Adrenal gland (tissue), 12 donors: ENCODE results near the gene NFIB. TPM values are rescaled to one million over a fixed set of nuclear protein-coding genes. Genes with fewer than 3 reads are reported as not detected.

ENCODE experiments used
- DNase-seq, 7 donors: peaks; one replicate each; pipeline ENCODE4 v3.0.0-alpha.2; 2019 to 2020
- H3K27ac ChIP-seq, 5 donors: fragments of 200-600 bp; sonication (generic) in 4 of 5; 1 replicate in 3 of 5; 2 replicates in 2 of 5; pipeline versions ENCODE4 v1.5.1 to v1.8.0; 2016 to 2020; ENCODE audit warnings: mild to moderate bottlenecking in 1 of 5
- H3K27me3 ChIP-seq: fragments of 200-600 bp; 2 replicates; pipeline ENCODE4 v1.8.0; 2021
- H3K36me3 ChIP-seq, 2 donors: fragments of 200-600 bp; replicated peaks in 1 of 2; 1 replicate in 1 of 2; 2 replicates in 1 of 2; pipeline versions ENCODE4 v1.5.1 to v1.8.0; 2018 to 2022
- H3K4me1 ChIP-seq, 2 donors: fragments of 200-600 bp; replicated peaks in 1 of 2; 1 replicate in 1 of 2; 2 replicates in 1 of 2; pipeline versions ENCODE4 v1.5.1 to v1.8.0; 2018 to 2021
- H3K4me3 ChIP-seq, 4 donors: fragments of 200-600 bp; sonication (generic) in 3 of 4; one replicate each; pipeline ENCODE4 v1.5.1; 2016 to 2018
- H3K9me3 ChIP-seq, 3 donors: fragments of 200-600 bp; sonication (generic) in 1 of 3; replicated peaks in 1 of 3; 1 replicate in 2 of 3; 2 replicates in 1 of 3; pipeline versions ENCODE4 v1.5.1 to v1.8.0; 2016 to 2021
- POLR2A ChIP-seq, 2 donors: fragments of 450-650 bp; IDR thresholded peaks; one replicate each; pipeline ENCODE4 v1.6.1; 2017; ENCODE audit warnings: antibody characterized with exemption in 2 of 2, mild to moderate bottlenecking in 2 of 2, moderate library complexity in 1 of 2
- WGBS, 4 donors: extraction: QIAGEN DNeasy Blood & Tissue Kit in 2 of 4; methylation state at CpG; one replicate each; pipeline versions ENCODE4 v1.1.5 to v1.1.7; 2013 to 2017; 5-methylcytosine and 5-hydroxymethylcytosine counted together
- intact Hi-C, 2 donors: fragments of 100-400 bp; cut with DNase I; formaldehyde crosslinking; loops; one replicate each; pipeline versions ENCODE4 v1.14.1 to v1.15.0; 2022 to 2023
- polyA plus RNA-seq, 3 donors: library from polyadenylated mRNA; stranded (reverse); fragments of 200-250 nt in 2 of 3; fragments of 350-450 nt in 1 of 3; fragmentation: Illumina TruSeq in 1 of 3; extraction: RNeasy Lipid Tissue Mini Kit (QIAGEN cat#74804) in 1 of 3; gene quantifications; one replicate each; pipeline ENCODE4 v1.2.3, GENCODE V29; 2013 to 2014
- total RNA-seq, 9 donors: library from RNA; depleted of rRNA in 4 of 9; stranded (reverse); fragments of >200 nt in 4 of 9; fragments of 120-200 nt in 1 of 9; fragmentation: NEBNext Ultra II Directional in 1 of 9; extraction: Animal tissue kit (Norgen Biotek cat#: 25700) in 1 of 9; gene quantifications; one replicate each; pipeline versions ENCODE4 v1.1.0 to v1.2.4, GENCODE V29; 2013 to 2023
- TF ChIP-seq, protein P1 (sequence below), 6 experiments: fragments of 450-650 bp in 4 of 6; fragments of 200-600 bp in 2 of 6; sonication (generic) in 1 of 6; IDR thresholded peaks; 1 replicate in 5 of 6; 2 replicates in 1 of 6; pipeline versions ENCODE4 v1.5.1 to v1.8.0; 2016 to 2021; ENCODE audit warnings: antibody characterized with exemption in 6 of 6, mild to moderate bottlenecking in 2 of 6, moderate library complexity in 1 of 6
- donor health status: healthy with polysubstance abuse.
- donor health status: Bipolar disorder and iron deficiency.
- donor health status: DM: yes; HTN: yes; CAD: no.
- donor health status: DM: no; HTN: no; CAD: no.
- donor health status: DM: no; HTN: no; CAD: no.
- donor health status: DM: yes; HTN: yes; CAD: no.

The NFIB gene
- total and polyA plus RNA-seq, 12 donors, result 10.9 to 84.1 (median 43.0) TPM

DNA sequence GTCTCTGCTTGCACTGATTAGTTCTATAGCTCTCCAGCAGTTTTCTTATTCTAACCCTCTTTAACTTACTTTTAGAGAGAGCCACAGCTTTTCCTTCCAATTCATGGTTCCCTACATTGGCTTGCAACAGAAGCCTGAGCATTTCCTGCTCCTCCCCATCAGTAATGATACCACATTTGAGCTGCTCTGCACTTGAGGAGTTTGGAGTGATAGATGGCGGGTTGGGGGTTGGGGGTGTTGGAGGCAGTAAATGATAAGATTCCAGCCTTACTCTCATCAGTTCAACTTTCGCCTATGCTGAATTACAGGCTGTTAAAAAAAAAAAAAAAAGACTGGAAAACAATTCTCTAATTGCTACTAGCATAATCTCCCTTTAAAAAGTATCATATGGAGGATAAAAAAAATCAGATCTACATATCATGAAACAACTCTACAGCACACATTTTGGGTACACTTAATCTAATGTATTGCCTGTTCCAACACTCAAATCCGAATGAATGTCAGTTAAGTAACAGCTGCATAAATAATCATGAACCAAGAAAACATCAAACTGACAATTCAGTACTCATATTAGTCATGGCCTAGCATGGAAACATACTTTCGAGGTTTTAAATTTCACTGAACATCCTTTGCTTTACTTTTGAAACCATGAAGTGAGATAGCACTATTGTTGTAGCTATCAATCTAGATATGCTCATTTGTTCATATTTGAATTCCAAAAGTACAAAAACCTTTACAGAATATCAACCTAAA, 224.7 kb downstream of the NFIB start:
- 85 to 89% (median 87%) methylated on average over 4 of the region's 4 CpGs for WGBS, 4 donors
- Histone ChIP-seq H3K9me3 (no peaks in the 10 kb centered on the region), H3K36me3 (peaks cover 0 to 3% of the 10 kb centered on the region in 2 donors), H3K27ac (no peak overlapping the region), H3K27me3 (no peaks in the 10 kb centered on the region), H3K4me1 (no peaks in the 10 kb centered on the region), H3K4me3 (no peak overlapping the region)
- DNase-seq, result no peak
- TF ChIP-seq, protein P1, sequence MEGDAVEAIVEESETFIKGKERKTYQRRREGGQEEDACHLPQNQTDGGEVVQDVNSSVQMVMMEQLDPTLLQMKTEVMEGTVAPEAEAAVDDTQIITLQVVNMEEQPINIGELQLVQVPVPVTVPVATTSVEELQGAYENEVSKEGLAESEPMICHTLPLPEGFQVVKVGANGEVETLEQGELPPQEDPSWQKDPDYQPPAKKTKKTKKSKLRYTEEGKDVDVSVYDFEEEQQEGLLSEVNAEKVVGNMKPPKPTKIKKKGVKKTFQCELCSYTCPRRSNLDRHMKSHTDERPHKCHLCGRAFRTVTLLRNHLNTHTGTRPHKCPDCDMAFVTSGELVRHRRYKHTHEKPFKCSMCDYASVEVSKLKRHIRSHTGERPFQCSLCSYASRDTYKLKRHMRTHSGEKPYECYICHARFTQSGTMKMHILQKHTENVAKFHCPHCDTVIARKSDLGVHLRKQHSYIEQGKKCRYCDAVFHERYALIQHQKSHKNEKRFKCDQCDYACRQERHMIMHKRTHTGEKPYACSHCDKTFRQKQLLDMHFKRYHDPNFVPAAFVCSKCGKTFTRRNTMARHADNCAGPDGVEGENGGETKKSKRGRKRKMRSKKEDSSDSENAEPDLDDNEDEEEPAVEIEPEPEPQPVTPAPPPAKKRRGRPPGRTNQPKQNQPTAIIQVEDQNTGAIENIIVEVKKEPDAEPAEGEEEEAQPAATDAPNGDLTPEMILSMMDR (IDR thresholded peaks at IDR 0.05), result no peak
- no peak for TF ChIP-seq POLR2A (IDR thresholded peaks at IDR 0.05)
- intact Hi-C loops, result no loop called here

DNA sequence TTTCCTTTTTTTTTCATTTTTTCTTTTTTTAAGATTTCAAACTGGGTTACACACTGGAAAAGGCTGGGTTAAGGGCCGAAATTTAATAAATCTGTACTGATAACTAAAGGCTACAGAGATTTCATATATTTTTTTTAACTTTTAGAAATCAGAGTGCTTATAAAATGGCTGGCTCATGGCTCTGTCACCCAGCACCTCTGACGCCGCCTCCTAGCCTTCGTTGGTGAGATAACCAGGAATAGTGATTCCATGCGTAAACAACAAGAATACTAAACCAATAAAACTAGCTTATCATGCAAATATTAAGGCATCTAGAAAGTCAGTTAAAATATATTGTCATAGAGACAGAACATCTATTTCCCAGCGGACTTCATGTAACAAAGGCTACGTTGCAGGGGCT, 226.4 kb downstream of the NFIB start:
- DNase-seq, result no peak
- H3K27me3 ChIP-seq, result no peaks in the 10 kb centered on the region
- no peak overlapping the region for H3K27ac ChIP-seq
- H3K4me1 ChIP-seq, result no peaks in the 10 kb centered on the region
- TF ChIP-seq POLR2A (IDR thresholded peaks at IDR 0.05), result no peak
- TF ChIP-seq, protein P1 (IDR thresholded peaks at IDR 0.05), result no peak
- H3K4me3 ChIP-seq, result no peak overlapping the region
- peaks cover 0 to 3% of the 10 kb centered on the region in 2 donors for H3K36me3 ChIP-seq
- intact Hi-C loops, result no loop called here
- 95 to 98% (median 96%) methylated on average over 7 of the region's 7 CpGs for WGBS, 4 donors
- no peaks in the 10 kb centered on the region for H3K9me3 ChIP-seq

DNA sequence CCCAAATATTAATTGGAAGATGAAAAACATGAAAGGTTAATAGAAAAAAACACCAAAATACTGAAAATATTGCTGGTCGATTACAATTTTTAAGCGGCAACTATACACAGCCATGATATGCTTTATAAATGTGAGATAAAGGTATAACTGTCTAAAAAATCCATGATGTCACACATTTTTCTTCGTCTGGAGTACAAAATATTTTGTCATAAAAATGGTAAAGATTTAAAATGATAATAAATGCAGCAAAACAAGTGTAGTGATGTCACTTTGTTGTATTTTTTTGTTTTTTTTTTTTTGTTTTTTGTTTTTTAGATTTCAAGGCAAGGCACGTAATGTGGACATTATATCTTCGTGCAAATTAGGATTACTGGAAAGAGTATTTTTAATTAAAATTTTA, 227.4 kb downstream of the NFIB start:
- no peak for DNase-seq
- intact Hi-C loops, result no loop called here
- Histone ChIP-seq H3K4me1 (no peaks in the 10 kb centered on the region), H3K4me3 (no peak overlapping the region), H3K9me3 (no peaks in the 10 kb centered on the region), H3K36me3 (peaks cover 0 to 3% of the 10 kb centered on the region in 2 donors), H3K27me3 (no peaks in the 10 kb centered on the region), H3K27ac (no peak overlapping the region)
- 94 to 95% (median 94%) methylated on average over 5 of the region's 5 CpGs for whole genome bisulfite sequencing, 4 donors
- TF ChIP-seq, protein P1 (IDR thresholded peaks at IDR 0.05), result no peak
- no peak for TF ChIP-seq POLR2A (IDR thresholded peaks at IDR 0.05)

DNA sequence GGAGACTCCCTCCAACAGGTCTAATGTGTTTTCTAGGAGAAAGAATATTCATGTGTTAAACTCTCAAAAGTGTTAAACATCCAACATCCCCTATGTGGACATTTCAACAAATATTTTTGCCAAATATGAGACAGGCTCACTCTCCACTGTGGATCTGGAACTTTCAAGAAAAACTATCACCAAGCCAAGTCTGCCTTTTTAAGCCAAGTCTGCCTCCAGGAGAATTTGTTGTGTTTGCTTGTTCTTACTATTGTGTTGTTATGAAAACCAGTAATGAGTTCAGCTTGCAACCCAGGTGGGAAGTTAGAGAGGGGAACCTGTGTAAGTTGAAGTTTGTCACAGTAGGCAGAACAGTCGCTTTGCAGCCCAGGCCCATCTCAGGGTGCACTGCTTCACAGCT, 228.1 kb downstream of the NFIB start:
- Histone ChIP-seq H3K27me3 (no peaks in the 10 kb centered on the region), H3K4me3 (no peak overlapping the region), H3K9me3 (no peaks in the 10 kb centered on the region), H3K36me3 (peaks cover 0 to 3% of the 10 kb centered on the region in 2 donors), H3K27ac (no peak overlapping the region), H3K4me1 (no peaks in the 10 kb centered on the region)
- 86 to 100% (median 95%) methylated on average over 1 of the region's 1 CpG for WGBS, 4 donors
- no peak for DNase-seq
- no peak for TF ChIP-seq POLR2A (IDR thresholded peaks at IDR 0.05)
- TF ChIP-seq, protein P1 (IDR thresholded peaks at IDR 0.05), result no peak
- intact Hi-C loops, result no loop called here
